GM19397 (cell line): ENCODE results near the gene SFPQ.
"Not testable (repeated sequence)": the region's sequence is repeated elsewhere in the genome, so short reads cannot be mapped to it uniquely, and the experiment has no call there.

ENCODE experiments used
- ATAC-seq: cut with Tn5 transposase; IDR thresholded peaks from one replicate; pipeline ENCODE4 v1.9.1; 2021; ENCODE audit warnings: mild to moderate bottlenecking, moderate library complexity; ENCODE audit not compliant: unreplicated experiment

The SFPQ gene, protein sequence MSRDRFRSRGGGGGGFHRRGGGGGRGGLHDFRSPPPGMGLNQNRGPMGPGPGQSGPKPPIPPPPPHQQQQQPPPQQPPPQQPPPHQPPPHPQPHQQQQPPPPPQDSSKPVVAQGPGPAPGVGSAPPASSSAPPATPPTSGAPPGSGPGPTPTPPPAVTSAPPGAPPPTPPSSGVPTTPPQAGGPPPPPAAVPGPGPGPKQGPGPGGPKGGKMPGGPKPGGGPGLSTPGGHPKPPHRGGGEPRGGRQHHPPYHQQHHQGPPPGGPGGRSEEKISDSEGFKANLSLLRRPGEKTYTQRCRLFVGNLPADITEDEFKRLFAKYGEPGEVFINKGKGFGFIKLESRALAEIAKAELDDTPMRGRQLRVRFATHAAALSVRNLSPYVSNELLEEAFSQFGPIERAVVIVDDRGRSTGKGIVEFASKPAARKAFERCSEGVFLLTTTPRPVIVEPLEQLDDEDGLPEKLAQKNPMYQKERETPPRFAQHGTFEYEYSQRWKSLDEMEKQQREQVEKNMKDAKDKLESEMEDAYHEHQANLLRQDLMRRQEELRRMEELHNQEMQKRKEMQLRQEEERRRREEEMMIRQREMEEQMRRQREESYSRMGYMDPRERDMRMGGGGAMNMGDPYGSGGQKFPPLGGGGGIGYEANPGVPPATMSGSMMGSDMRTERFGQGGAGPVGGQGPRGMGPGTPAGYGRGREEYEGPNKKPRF

GRCh38 chr1:35192853-35193664, at the start of gene SFPQ:
Gene SFPQ (minus strand): TSS chr1:35193145. CDS start chr1:35193049, 96 bp downstream.
- peak; percentile 85 for ATAC-seq

GRCh38 chr1:35236772-35237171, 43.8 kb upstream of the SFPQ start:
- ATAC-seq = not testable (repeated sequence)

GRCh38 chr1:35231287-35231686, 38.3 kb upstream of the SFPQ start:
- no peak for ATAC-seq

- no peak for ATAC-seq
These were observed 36.8 kb upstream of the SFPQ start for GRCh38 chr1:35229587-35230360.

DNA sequence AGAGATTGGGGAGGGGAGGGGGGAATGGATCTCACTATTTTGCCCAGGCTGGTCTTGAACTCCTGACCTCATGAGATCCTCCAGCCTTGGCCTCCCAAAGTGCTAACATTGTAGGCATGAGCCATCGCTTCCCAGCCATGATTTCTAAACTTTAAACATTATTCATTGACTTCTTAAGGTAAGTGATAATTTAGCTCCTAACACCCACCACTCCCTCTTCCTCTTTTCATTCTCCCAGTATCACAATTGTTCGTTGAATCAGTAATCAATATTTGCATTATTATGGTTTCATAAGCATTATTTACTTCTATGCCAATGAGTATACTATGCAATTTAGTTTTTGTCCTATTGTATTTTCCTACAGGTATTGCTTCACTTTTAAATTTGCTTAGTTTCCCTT, 33.6 kb upstream of the SFPQ start:
- ATAC-seq = no peak

- ATAC-seq = no peak
These were observed 30.2 kb upstream of the SFPQ start for GRCh38 chr1:35223084-35223630.

- ATAC-seq = no peak
These were observed 29.6 kb upstream of the SFPQ start for GRCh38 chr1:35222322-35223083.

- ATAC-seq = no peak
These were observed 28.0 kb upstream of the SFPQ start for GRCh38 chr1:35220976-35221375.

DNA sequence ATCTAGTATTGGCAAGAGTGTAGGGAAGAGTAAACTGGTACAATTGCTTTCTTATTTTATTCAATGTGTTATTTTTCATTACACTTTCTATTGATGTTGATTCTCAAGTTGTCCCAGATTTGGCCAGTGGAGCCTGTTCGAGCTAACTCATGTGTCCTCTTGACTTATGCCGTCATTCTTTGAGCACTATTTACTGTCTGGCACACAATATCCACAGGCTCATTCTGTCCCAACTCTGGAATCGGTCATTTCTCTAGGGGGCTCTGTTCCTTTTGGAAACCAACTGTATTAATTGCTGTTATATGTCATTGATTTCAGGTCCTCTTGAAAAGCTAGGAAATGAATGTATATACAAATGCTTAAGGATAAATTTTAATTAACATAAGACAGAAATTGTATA, 22.4 kb upstream of the SFPQ start:
- ATAC-seq = no peak

GRCh38 chr1:35211120-35211414, 18.1 kb upstream of the SFPQ start:
- ATAC-seq = no peak

DNA sequence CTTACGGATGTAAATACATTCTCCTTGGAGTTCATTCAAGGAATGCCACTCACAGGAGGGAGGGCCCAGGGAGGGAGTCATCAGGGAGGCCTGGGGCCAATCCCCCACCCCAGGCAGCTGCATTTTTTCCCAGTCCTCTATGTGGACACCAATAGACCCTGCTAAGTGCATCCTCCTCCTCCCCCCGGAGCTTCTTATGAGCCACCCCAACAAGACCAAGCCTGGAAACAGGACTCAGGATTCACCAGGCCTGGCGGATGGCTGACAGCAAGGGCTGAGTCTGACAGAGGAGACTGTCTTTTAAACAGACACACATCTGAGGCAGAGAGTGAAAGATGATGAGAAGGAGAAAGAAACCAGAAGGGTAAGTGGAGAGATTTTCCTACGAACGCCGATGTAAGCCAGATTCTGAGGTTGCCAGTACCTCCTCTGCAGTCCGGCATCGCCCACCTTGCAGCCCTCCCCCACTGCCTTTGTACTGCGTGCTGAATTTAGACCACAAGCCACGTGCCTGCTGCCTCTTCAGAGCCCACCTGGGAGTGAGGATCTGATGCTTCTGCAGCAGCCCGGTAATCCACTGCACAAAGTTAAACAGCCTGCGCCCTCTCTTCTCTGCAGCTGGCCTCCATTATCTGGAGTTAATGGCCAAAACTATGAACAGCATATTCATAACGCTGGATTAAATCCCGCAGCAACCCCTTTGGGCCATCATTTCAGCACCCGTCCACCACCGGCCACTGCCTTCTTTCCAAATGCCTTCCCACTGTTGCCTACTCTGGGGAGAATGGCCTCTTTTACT, 17.6 kb upstream of the SFPQ start:
- ATAC-seq = no peak

DNA sequence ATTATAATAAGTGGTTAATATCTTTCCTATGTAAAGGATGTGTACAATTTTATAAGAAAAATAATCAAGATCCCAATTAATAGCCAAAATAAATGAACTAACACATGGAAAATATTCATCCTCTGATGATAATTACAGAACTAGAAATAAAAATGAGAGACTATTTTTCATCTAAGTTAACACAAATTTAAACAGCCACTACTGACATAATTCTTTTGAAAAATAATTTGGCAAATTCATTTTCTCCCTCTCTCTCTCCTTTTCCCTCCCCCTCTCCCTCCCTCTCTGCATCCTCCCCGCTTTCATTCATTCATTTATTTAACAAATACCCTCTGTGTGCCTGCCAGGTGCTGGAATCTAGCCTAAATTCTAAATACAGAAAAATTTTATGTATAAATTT, 10.3 kb upstream of the SFPQ start:
- ATAC-seq = no peak

GRCh38 chr1:35202048-35202719, 9.2 kb upstream of the SFPQ start:
- ATAC-seq = no peak

- no peak for ATAC-seq
These were observed 8.7 kb upstream of the SFPQ start for GRCh38 chr1:35201631-35202030.

DNA sequence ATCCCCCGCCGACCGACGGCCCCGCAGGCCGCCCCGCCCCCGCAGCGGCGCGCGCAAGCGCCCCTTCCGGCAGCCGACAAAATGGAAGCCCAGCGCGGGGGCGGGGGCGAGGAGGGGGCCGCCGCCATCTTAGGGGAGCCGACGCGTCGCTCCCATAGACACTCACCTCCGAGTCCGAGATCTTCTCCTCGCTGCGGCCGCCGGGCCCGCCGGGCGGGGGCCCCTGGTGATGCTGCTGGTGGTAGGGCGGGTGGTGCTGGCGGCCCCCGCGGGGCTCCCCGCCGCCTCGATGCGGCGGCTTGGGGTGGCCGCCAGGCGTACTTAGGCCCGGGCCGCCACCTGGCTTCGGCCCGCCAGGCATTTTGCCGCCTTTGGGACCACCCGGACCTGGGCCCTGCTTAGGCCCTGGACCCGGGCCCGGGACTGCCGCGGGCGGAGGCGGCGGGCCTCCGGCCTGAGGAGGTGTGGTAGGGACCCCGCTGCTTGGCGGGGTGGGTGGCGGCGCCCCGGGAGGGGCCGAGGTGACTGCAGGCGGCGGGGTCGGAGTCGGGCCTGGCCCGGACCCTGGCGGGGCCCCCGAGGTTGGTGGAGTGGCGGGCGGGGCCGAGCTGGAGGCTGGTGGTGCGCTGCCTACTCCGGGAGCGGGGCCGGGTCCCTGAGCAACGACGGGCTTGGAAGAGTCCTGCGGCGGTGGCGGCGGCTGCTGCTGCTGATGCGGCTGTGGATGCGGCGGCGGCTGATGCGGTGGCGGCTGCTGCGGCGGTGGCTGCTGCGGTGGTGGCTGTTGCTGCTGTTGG, 691 bp downstream of the SFPQ start:
- peak; percentile 45 for ATAC-seq

DNA sequence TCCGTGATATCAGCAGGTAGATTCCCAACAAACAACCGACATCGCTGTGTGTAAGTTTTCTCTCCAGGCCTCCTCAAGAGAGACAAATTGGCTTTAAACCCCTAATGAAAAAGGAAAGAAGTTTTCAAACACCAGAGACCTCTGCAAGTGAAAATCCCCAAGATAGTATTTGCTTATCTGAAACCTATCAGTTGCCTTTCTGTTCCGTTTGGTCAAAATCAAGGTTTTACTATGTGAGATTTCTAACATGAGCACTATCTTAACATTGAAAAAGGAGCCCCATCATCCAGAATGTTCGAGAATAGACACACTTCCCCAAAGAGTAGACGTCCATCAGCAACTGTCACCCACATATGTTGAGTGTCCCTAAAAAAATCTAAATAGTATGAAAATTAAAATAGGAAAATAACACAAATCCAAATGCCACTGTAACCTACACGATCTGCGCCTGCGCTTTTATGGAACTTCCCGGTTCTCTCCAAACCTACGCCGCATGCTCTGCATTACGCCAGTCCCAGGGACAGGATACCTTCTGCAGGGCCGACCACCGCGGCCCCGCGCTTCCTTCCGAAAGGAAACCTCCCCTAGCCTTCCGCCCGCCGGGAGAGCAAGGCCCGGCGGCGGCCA, 1.4 kb downstream of the SFPQ start:
- ATAC-seq = no peak

GRCh38 chr1:35190784-35191183, 2.2 kb downstream of the SFPQ start:
- ATAC-seq = no peak
